HG02885 (cell line): ENCODE results near the gene ZBTB7C.

Source experiments
- ATAC-seq: cut with Tn5 transposase; IDR thresholded peaks from one replicate; pipeline ENCODE4 v1.9.1; 2021; ENCODE audit warnings: mild to moderate bottlenecking; ENCODE audit not compliant: unreplicated experiment, poor library complexity

Gene ZBTB7C

GRCh38 chr18:48229552-48229981, 179.6 kb downstream of the ZBTB7C start:
- ATAC-seq, result no peak

- ATAC-seq, result no peak
Measured at GRCh38 chr18:48228841-48229240, 180.3 kb downstream of the ZBTB7C start.

GRCh38 chr18:48228301-48228715, 180.9 kb downstream of the ZBTB7C start:
- ATAC-seq, result no peak

GRCh38 chr18:48227206-48227605, 182.0 kb downstream of the ZBTB7C start:
- no peak for ATAC-seq

GRCh38 chr18:48226401-48226800, 182.8 kb downstream of the ZBTB7C start:
- no peak for ATAC-seq

GRCh38 chr18:48222118-48222517, 187.1 kb downstream of the ZBTB7C start:
- ATAC-seq, result peak; percentile 77

GRCh38 chr18:48219810-48220499, 189.2 kb downstream of the ZBTB7C start:
- ATAC-seq, result no peak

GRCh38 chr18:48219037-48219809, 190.0 kb downstream of the ZBTB7C start:
- ATAC-seq, result no peak

- ATAC-seq, result no peak
Measured at GRCh38 chr18:48218285-48219022, 190.7 kb downstream of the ZBTB7C start.

- no peak for ATAC-seq
Measured at GRCh38 chr18:48217258-48218250, 191.6 kb downstream of the ZBTB7C start.

- no peak for ATAC-seq
Measured at GRCh38 chr18:48216639-48217257, 192.4 kb downstream of the ZBTB7C start.

GRCh38 chr18:48215876-48216638, 193.1 kb downstream of the ZBTB7C start:
- no peak for ATAC-seq

- no peak for ATAC-seq
Measured at GRCh38 chr18:48213791-48214190, 195.4 kb downstream of the ZBTB7C start.

GRCh38 chr18:48208432-48209140, 200.6 kb downstream of the ZBTB7C start:
- no peak for ATAC-seq

- no peak for ATAC-seq
Measured at GRCh38 chr18:48207733-48208132, 201.4 kb downstream of the ZBTB7C start.

GRCh38 chr18:48206887-48207286, 202.3 kb downstream of the ZBTB7C start:
- no peak for ATAC-seq

- no peak for ATAC-seq
Measured at GRCh38 chr18:48203961-48204666, 205.1 kb downstream of the ZBTB7C start.
